Hippocampal formation (tissue), 2 donors: ENCODE measurements around the gene MFSD8.
"Not testable (repeated sequence)": the region's sequence is repeated elsewhere in the genome, so short reads cannot be mapped to it uniquely, and the experiment has no call there.

Experiments used
- DNase-seq, 2 donors: peaks; one replicate each; lab custom pipeline; 2025; lab: John Stamatoyannopoulos, UW

The MFSD8 gene, protein sequence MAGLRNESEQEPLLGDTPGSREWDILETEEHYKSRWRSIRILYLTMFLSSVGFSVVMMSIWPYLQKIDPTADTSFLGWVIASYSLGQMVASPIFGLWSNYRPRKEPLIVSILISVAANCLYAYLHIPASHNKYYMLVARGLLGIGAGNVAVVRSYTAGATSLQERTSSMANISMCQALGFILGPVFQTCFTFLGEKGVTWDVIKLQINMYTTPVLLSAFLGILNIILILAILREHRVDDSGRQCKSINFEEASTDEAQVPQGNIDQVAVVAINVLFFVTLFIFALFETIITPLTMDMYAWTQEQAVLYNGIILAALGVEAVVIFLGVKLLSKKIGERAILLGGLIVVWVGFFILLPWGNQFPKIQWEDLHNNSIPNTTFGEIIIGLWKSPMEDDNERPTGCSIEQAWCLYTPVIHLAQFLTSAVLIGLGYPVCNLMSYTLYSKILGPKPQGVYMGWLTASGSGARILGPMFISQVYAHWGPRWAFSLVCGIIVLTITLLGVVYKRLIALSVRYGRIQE

DNA sequence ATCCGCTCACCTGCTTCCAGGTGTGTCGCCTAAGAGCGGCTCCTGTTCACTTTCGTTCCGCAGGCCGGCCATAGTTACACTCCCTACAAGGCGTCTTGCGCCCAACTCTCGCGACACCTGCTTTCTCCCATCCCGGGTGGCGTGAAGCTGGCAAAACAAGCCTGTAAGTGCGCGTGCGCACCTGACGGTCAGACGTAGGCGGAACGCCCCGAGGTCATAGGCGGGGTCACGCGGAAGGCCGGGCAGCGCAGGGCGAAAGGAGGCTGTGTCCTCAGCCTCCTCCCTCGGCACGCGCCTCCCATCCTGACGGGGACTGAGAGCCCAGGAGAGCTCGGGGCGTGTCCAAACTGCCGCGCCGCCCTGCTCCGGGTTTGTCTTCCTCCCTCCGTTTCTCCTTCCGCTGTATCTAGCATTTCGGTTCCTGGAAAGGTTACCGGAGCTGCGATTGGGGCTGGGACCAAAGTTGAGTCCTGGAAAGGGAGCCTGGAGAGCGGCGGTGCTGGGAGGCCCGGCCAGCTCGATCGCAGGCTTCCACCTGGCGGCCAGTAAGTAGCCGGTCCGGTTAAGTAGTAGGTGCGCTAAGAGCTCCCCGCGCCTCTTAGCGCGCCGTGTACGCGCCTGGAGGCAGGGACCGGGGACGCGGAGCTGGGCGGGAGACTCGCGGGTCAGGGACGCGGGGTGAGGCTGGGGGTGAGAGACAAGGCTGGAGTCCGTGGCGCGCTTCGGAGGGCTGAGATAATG, at the start of gene MFSD8, which contains the start of gene ABHD18:
MFSD8 (minus strand) TSS at position 112 of the 741 bp plus-strand sequence; CDS start at position 72, 40 bp downstream.
ABHD18 (plus strand) TSS at position 345 of the 741 bp plus-strand sequence. CDS start 17,550 bp downstream, outside the sequence.
- peak; percentile 86 to 87 for DNase-seq

DNA sequence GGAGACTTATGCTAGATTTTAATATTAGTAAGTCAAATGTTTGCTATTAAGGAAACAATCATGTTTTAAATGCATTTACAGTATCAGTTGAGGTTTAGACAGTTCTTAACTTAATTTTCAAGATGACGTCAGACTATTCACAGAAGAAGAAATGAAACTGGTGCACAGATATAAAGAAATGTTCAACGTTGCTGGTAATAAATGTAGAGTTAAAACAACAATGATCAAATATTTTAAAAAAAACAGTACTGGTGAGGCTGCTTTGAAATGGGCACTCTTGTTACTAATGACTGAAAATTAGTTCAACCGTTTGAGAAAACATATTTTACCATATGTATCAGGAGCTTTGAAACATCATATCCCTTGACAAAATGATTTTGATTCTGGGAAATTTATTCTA, 44.5 kb upstream of the MFSD8 start:
- DNase-seq = no peak

DNA sequence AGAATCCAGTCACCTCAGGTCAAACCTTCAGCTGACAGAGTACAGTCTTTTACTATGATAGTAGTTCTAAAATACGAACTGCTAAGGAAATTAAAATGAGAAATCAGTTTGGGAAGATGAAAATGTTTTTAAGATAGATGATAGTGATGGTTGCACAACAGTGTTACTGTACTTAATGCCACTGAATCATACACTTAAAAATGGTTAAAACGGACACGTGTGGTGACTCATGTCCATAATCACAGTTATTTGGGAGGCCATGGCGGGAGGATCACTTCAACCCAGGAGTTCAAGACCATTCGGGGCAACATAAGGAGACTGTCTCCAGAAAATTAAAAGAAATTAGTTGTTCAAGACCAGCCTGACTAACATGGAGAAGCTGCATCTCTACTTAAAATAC, 41.6 kb upstream of the MFSD8 start:
- DNase-seq = no peak

DNA sequence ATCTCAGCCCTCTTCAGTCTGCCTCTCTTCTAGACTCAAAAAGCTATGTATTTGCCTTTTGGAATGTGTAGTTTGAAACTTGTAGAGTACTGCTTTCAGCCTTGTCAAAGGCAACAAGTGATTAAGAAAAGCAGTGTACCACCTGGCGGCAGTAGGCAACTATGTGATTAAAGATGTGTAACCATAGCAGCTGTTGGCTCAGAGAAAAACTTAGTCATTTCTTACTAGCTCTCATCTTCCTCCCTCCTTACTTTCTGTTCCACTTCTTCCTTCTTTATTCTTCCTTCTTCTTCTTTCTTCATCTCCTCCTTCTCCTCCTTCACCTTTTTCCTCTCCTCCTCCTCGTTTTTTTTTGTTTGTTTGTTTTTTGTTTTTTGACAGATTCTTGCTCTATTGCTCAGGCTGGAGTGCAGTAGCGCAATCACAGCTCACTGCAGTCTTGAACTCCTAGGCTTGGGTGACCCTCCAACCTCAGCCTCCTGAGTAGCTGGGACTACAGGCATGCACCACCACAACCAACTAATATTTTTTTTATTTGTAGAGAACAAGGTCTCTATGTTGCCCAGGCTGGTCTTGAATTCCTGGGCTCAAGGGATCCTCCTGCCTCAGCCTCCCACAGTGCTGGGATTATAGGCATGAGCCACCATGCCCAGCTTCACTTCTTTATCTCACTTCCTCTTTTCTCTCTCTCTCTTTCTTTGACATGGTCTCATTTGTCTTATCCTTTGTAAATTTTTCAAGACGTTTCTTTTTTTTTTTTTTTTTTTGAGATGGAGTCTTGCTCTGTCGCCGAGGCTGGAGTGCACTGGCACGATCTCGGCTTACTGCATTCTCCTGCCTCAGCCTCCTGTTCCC, 32.8 kb upstream of the MFSD8 start:
- DNase-seq = no peak

DNA sequence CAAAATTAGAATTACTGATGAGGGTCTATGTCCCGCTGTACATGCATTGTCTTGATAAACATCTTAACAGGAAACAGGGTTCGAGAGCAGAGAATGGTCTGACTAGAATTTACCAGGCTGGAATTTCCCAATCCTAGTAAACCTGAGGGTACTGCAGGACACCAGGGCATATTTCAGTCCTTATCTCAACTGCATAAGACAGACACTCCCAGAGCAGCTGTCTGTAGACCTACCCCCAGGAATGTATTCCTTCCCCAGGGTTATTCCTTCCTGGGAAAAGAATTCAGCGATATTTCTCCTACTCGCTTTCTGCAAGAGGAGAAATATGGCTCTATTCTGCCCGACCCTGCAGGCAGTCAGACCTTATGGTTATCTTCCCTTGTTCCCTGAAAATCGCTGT, 31.5 kb upstream of the MFSD8 start:
- DNase-seq = not testable (repeated sequence)

DNA sequence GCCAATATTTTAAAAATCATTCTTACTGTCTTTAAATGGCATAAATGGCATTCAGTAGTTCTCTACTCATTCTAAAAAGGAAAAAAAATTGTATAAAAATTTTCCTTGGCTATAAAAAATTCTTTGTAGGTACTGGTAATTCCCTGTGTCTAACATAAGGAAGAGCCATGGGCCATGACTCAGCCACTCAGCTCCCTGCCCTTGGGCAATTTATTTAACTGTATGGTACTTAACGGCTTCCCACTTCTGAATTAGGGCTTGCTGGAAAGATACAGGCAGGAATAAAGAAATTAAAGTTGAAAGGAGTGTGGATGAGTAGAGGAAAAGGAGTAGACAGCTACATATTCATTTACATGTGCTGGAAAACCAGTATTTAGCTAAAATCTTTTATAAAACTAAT, 30.8 kb upstream of the MFSD8 start:
- DNase-seq = no peak

DNA sequence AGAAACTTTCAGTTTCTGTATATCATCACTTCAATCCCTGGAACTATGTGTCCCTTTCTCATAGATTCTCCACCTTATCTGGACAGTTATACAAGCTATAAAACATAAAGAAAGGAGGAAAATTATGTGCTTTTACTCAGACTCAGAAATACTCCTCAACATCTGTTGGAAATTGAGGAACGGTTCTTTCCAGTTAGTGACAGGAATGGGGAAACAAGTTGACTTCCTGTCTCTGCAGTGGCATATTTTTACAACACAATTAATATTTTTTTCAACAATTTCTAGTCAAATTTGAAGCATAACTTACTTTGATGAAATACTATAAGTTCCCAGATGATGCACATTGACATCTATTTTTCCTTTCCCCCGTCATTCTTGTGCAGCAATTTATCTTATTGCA, 28.2 kb upstream of the MFSD8 start:
- DNase-seq = no peak

DNA sequence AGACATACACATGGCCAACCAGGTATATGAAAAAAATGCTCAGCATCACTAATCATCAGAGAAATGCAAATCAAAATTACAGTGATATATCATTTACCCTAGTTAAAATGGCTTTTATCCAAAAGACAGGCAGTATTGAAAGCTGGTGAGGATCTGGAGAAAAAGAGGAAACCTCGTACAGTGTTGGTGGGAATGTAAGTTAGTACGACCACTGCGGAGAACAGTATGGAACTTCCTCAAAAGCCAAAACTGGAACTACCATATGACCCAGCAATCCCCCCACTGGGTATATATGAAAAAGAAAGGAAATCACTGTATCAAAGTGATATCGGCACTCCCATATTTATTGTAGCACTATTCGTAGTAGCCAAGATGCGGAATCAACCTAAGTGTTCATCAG, 23.7 kb upstream of the MFSD8 start:
- DNase-seq = no peak

DNA sequence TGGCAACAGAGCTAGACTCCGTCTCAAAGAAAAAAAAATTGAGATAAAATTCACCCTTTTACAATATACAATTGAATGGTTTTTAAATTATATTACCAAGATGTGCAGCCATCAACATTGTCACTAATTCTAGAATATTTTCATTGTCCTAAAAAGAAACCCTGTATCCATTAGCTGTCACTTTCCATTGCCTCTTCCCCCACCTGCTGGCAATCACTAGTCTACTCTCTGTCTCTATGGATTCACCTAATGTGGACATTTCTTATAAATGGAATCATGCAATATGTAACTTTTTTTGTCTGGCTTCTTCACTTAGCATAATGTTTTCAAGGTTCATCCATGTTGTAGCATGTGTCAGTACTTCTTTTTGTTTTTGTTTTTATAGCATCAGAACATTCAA, 21.0 kb upstream of the MFSD8 start:
- no peak for DNase-seq

DNA sequence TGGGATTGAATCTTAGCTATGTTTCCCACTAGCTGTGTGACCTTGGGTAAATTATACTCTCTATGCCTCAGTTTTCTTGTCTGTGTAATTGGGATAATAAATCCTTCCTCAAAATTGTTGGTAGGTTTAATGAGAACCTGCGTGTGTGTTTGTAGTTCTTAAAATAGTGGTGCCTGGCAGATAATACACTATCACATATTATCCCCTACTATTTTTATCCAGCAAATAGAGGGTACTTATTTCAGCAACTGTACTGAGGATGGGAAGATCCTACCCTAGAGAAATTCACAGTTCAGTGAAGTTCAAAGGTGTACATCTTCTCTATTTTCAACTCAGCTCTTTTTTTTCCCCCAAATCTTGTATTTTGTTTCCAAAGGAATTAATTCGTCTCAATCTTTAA, 17.5 kb upstream of the MFSD8 start:
- DNase-seq = no peak

DNA sequence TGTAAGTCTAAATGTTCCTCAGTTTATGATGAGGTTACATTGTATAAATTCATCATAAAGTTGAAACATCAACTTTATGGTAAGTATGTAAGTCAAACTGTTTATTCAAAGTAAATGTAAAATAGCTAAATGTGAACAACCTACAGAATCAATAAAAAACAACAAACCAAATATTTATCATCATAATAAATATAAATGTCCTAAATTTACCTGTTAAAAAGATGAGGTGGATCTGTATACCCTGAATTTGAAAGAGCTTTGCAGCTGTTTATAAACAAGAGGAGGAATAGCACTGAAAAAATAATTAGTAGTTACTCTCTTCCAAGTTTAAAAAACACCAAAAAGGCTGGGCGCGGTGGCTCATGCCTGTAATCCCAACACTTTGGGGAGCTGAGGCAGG, 14.0 kb upstream of the MFSD8 start:
- DNase-seq = no peak

DNA sequence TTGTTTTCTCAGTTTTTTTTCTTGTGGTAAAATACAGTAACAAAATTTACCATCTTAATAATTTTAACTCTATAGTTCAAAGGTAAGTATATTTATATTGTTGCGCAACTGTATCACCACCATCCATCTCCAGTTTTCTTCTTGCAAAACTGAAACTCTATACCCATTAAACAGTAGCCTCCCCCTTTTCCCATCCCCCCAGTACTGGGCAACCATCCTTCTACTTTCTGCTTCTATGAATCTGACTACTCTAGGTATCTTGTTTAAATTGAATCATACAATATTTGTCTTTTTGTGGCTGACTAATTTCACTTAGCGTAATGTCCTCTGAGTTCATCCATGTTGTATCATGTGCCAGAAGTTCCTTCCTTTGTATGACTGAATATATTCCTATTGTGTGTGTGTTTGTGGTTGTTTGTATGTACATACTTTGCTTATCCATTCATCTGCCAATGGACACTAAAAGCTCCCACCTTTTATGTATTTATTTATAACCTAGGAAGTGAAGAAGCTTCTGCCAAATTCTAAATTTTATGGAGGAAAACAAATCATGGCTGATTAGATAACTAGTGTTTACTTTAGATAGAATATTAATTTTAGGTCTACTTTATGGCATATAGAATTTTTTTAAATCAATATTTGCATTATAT, 10.3 kb upstream of the MFSD8 start:
- no peak for DNase-seq

DNA sequence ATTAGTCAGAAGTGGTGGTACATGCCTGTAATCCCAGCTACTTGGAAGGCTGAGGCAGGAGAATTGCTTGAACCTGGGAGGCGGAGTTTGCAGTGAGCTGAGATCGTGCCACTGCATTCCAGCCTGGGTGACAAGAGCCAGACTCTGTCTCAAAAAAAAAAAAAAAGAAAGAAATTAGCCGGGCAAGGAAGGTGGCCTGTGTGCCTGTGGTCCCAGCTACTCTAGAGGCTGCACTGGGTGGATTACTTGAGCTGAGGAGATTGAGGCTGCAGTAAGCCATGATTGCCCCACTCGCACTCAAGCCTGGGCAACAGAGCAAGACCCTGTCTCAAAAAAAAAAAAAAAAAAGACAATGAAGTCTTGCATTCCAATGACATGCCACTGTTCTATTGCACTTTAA, 6.0 kb upstream of the MFSD8 start:
- DNase-seq = not testable (repeated sequence)

DNA sequence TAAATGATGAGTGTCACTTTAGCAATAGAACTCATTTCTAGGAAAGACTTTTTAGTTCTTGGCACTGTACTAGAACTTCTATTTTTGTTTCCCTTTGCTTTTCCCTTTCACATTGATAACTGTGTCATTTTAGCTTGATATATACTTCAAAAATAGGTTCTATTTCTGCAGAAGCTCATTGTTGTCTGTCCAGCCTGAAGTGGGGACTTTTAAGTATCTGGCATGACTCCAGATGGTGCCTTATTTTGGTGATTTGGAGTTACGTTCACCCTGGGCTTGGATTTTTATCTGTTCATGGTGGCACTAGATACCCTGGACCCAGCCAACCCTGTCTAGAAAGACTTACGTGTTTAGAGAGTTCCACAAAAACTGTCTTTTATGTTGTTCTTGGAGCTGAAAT, 3.6 kb upstream of the MFSD8 start:
- DNase-seq = no peak

DNA sequence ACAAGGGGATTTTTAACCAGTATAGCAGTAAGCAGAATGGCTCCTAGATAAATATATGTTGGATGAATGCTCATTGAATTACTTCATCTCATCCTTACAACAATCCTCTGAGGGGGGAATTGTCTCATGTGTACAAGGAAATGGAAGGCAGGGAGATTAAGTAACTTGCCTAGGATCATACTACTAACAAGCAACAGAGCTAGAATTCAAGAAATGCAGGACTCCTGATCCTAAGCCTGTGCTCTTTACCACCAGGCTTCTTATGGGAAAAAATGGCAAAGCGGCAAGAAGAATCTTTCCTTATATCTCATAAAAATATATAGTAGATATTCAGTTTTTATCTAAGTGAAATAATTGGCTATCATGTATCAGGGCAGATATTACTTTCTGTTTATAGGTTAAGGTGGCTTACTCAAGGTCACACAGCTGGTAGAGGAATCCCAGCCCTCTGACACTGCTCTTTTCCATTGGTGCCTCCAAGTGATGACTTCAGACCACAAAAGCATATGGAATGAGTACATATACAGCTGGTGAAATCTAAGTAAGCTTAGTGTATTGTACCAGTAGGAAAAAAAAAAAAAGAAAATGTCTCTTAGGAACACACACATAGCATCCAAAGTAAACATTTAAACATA, 2.3 kb upstream of the MFSD8 start:
- no peak for DNase-seq

DNA sequence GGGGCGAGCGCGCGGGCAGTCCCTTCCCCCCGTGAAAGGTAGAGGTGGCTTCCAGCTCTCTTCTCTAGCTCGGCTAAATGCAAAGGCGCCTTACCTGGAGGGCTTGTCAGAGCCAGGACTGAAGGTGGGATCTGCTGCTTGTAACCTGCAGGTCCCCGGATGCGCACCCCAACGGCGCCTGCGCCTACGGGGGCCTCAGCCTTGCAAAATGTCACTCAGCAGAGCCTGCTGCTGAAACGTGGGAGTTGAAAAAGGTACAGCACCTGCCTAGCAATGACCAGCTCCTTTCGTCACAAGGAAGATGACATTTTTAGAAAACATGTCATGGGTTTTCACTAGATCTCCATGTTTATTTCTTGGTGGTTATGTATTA, 816 bp upstream of the MFSD8 start:
- DNase-seq = peak; percentile 22 to 38

DNA sequence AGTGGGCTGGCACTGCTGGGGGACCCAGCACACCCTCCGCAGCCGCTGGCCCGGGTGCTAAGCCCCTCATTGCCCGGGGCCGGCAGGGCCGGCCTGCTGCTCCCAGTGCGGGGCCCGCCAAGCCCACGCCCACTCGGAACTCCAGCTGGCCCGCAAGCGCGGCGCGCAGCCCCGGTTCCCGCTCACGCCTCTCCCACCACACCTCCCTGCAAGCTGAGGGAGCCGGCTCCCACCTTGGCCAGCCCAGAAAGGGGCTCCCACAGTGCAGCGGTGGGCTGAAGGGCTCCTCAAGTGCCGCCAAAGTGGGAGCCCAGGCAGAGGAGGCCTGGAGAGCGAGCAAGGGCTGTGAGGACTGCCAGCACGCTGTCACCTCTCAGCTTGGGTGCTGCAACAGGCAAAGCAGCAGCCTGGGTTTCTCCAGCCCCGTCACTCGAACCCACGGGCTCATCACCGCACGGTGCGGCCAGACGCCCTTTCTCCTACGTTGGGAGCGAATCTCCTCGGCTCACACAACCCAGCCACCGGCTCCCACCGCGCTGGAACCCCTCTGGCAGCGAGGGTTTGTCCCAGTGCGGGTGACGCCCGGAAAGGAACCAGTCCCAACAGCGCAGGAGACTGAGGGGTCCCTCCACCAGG, 429 bp downstream of the MFSD8 start:
- DNase-seq = not testable (repeated sequence)

DNA sequence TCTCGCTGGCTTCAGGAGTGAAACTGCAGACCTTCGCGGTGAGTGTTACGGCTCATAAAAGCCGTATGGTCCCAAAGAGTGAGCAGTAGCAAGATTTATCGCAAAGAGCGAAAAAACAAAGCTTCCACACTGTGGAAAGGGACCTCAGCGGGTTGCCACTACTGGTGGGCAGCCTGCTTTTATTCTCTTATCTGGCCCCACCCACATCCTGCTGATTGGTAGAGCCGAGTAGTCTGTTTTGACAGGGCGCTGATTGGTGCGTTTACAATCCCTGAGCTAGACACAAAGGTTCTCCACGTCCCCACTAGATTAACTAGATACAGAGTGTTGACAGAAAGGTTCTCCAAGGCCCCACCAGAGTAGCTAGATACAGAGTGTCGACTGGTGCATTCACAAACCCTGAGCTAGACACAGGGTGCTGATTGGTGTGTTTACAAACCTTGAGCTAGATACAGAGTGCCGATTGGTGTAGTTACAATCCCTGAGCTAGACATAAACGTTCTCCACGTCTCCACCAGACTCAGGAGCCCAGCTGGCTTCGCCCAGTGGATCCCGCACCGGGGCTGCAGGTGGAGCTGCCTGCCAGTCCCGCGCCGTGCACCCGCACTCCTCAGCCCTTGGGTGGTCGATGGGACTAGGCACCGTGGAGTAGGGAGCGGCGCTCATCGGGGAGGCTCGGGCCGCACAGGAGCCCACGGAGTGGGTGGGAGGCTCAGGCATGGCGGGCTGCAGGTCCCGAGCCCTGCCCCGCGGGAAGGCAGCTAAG, 1.2 kb downstream of the MFSD8 start:
- DNase-seq = not testable (repeated sequence)

DNA sequence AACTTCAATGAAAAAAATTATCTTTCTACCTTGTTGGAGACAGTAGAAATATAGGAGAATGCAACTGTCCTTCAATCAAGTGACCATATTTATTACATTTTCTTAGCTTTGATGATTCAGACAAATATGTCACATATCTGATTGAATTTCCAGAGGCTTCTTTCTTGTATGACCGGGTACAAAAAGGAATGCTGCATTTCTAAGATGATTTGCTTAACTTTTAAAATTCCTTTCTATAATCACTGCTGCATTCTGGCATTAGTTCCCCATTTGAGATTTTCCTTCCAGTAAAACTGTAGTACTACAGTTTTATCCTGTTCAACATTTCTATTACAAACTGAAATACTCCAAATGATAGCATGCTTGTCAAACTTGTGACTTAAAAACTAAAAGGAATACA, 5.2 kb downstream of the MFSD8 start:
- no peak for DNase-seq

DNA sequence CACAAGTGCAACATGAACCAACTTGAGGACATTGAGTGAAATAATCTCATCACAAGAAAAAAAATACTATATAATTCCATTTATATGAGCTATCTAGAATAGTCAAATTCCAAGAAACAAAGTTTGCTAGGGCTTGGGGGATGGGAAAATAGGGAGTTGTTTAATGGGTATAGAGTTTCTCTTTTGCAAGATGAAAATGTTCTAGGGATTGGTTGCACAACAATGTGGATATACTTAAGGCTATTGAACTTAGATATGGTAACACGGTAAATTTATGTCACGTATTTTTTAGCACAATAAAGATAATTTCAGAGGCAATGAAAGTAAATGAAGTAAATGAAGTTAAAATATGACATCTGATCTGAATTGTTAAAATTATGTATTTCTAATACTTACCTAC, 7.9 kb downstream of the MFSD8 start:
- no peak for DNase-seq
